HG03342 (cell line): ENCODE data around the gene NINJ2.
"Not testable (repeated sequence)": the region's sequence is repeated elsewhere in the genome, so short reads cannot be mapped to it uniquely, and the experiment has no call there.

ENCODE experiments used
- ATAC-seq: cut with Tn5 transposase; IDR thresholded peaks from one replicate; pipeline ENCODE4 v1.9.1; 2021; ENCODE audit warnings: mild to moderate bottlenecking, moderate library complexity; ENCODE audit not compliant: unreplicated experiment

NINJ2 gene

GRCh38 chr12:588024-588322 lies 75.3 kb downstream of the NINJ2 start:
- ATAC-seq, result no peak

GRCh38 chr12:587132-588023 lies 75.9 kb downstream of the NINJ2 start:
- ATAC-seq, result no peak

GRCh38 chr12:586318-587071 lies 76.8 kb downstream of the NINJ2 start:
- no peak for ATAC-seq

GRCh38 chr12:585062-586061 lies 77.9 kb downstream of the NINJ2 start:
- no peak for ATAC-seq

GRCh38 chr12:583251-583869 lies 79.9 kb downstream of the NINJ2 start:
- no peak for ATAC-seq

GRCh38 chr12:581746-582145 lies 81.5 kb downstream of the NINJ2 start:
- no peak for ATAC-seq

GRCh38 chr12:581321-581720 lies 81.9 kb downstream of the NINJ2 start:
- no peak for ATAC-seq

GRCh38 chr12:580813-581212 lies 82.4 kb downstream of the NINJ2 start:
- no peak for ATAC-seq

- ATAC-seq, result no peak
These were observed 83.7 kb downstream of the NINJ2 start for GRCh38 chr12:579420-580110.

GRCh38 chr12:578748-579419 lies 84.4 kb downstream of the NINJ2 start:
- no peak for ATAC-seq

GRCh38 chr12:577994-578747 lies 85.1 kb downstream of the NINJ2 start:
- ATAC-seq, result not testable (repeated sequence)

GRCh38 chr12:576615-577110 lies 86.6 kb downstream of the NINJ2 start:
- ATAC-seq, result no peak

- ATAC-seq, result no peak
These were observed 87.2 kb downstream of the NINJ2 start for GRCh38 chr12:575948-576614.

GRCh38 chr12:575129-575502 lies 88.1 kb downstream of the NINJ2 start:
- no peak for ATAC-seq

GRCh38 chr12:574475-575128 lies 88.6 kb downstream of the NINJ2 start:
- ATAC-seq, result no peak

- no peak for ATAC-seq
These were observed 90.0 kb downstream of the NINJ2 start for GRCh38 chr12:573232-573631.

GRCh38 chr12:572532-572899 lies 90.7 kb downstream of the NINJ2 start:
- ATAC-seq, result no peak
